Stimulated activated CD8-positive, alpha-beta memory T cell treated with anti-CD3 and anti-CD28 coated beads, Interleukin-12 subunit alpha, Interleukin-12 subunit beta, amount 100 ng/mL, for 24 hours (primary cell): Measurements from ENCODE around the gene MTA3.

ENCODE experiments used
- DNase-seq: peaks from one replicate; pipeline ENCODE4 v3.0.0-alpha.2; 2020; ENCODE audit errors: extremely low read depth

The MTA3 gene

GRCh38 chr2:42733852-42734251 lies 165.4 kb downstream of the MTA3 start:
- no peak for DNase-seq

GRCh38 chr2:42736598-42737322 lies 168.3 kb downstream of the MTA3 start:
- DNase-seq, result no peak

DNA sequence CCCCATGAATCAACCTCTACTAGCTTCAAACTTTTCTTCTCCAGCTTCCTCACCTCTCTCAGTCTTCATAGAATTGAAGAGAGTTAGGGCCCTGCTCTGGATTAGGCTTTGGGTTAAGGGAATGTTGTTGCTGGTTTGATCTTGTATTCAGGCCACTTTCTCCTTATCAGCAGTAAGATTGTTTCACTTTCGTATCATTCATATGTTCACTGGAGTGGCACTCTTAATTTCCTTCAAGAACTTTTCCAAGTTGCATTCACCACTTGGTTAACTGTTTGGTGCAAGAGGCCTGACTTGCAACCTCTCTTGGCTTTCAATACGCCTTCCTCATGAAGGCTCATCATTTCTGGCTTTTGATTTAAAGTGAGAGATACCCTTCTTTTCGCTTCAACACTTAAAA lies 172.7 kb downstream of the MTA3 start:
- DNase-seq, result no peak

GRCh38 chr2:42742740-42743658 lies 174.6 kb downstream of the MTA3 start:
- DNase-seq, result no peak

GRCh38 chr2:42743659-42743990 lies 175.2 kb downstream of the MTA3 start:
- no peak for DNase-seq

DNA sequence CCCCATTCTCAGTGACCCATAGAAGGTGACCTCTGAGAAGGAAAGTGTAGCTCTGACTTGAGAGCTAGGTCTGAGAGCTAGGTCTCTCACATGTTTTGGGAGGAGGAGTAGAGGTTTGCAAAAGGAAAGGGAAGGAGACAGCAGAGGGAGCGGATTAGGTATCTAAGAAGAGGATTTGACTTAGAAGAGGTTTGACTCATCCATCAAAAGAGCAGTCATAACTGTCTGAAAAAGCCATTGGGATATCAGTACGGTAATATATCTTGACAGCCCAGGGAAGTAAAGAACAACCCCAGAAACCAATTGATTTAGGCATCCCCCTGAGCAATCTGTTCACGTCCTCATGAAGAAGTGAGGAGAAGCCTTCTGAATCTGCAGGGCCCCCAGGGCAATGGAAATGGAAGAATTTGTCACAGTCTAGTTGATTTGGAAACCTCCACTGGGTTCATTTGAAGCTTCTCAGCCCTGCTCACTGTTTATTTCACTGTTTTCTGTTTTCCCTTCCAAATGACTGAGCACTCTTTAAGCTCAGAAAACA lies 176.2 kb downstream of the MTA3 start:
- no peak for DNase-seq

GRCh38 chr2:42747422-42747821 lies 179.0 kb downstream of the MTA3 start:
- no peak for DNase-seq

DNA sequence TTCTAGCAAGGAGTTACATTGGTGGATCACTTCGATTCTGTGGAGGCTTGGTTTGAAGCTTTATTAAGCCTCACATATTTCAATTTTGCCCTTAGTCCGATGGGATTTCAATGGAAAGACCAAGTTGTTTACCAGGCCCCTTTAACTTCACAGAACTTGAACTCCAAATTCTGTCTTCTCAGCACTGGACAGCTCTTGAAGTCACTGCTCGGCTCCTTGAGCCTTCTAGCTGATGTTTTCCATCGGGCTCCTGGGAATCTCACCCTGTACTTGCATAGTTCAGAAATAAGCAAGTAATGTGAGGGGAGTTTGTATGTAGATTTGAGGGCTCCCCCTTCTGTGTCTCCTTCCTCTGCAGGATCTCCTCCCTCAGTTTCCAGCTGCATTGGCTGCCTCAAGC lies 180.4 kb downstream of the MTA3 start:
- no peak for DNase-seq

- no peak for DNase-seq
Measured at GRCh38 chr2:42752314-42752713, 183.9 kb downstream of the MTA3 start.

GRCh38 chr2:42752816-42753813 lies 184.7 kb downstream of the MTA3 start:
- no peak for DNase-seq

DNA sequence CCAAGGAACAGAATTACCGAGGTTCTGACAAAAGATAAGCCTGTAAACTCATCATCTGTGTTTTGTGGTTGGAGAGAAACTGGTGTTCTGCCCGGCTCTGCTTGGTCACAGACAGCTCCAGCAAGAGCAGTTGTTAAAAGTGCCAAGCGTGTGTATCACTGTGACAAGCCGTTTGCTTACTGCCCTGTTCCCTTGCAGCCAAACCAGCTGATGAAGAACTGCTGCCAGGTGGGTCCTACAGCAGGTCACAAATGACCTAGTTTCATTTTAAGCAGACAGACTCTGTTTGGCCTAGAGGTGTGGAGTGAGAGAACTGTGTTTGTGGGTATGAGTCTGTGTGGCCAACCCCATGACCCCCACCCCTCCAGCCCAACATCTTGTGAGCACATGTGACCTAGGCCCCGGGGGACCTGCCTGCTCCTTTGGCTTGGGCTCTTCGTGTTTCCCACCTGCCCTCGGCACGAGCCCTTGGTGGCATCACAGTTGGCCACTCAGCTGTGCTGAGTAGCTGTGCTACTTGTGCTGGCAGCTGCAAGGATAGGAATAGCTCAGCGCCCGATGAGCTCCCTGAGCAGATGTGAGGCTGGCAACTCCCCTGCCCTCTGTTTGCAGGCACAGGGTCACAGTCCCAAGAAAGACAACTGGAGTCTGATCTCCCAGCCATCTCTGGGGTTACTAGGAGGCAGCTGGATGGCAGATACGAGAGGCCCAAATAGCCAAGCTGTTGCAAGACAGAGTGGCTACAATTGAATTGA lies 185.8 kb downstream of the MTA3 start:
- no peak for DNase-seq

DNA sequence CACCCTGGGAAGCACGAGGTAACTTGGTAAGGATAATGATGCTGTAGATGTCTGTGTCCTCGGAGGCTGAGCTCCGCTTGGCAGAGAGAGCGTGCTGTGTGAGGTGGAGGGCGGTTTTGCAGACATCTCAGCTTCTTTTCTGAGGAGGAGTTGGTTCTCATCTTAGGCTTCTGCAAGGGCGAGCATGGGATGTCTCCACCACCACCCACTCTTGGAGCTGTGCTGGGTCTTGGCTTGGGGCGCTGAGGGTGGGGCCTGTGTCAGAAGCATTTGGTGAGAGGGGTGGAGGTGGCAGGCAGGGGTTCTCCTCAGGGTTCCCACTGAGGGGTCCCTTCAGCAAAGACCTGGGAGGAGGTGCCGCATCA lies 186.3 kb downstream of the MTA3 start:
- DNase-seq, result no peak

- DNase-seq, result no peak
Measured at GRCh38 chr2:42755191-42755880, 186.9 kb downstream of the MTA3 start.

GRCh38 chr2:42756150-42756775 lies 187.8 kb downstream of the MTA3 start:
- no peak for DNase-seq

- no peak for DNase-seq
Measured at GRCh38 chr2:42756966-42757513, 188.6 kb downstream of the MTA3 start.

- DNase-seq, result no peak
Measured at GRCh38 chr2:42757981-42758740, 189.7 kb downstream of the MTA3 start.

DNA sequence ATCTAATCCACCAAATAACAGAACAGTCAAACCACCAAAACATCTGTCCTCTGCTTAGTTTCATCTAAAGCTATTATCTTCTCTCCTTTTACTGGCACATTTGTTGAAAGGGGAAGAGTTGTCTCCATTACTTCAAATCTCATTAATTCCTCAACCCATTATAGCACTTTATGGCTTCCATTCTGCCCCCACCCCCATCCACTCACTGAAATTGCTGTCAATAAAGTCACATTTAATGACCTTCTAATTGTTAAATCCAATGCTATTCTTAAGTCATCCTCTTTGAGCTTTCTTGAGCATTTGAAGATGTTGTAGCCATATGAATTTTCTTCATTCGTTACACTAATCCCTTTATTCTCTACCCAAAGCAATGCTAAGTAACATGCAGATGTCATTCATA lies 190.3 kb downstream of the MTA3 start:
- no peak for DNase-seq

DNA sequence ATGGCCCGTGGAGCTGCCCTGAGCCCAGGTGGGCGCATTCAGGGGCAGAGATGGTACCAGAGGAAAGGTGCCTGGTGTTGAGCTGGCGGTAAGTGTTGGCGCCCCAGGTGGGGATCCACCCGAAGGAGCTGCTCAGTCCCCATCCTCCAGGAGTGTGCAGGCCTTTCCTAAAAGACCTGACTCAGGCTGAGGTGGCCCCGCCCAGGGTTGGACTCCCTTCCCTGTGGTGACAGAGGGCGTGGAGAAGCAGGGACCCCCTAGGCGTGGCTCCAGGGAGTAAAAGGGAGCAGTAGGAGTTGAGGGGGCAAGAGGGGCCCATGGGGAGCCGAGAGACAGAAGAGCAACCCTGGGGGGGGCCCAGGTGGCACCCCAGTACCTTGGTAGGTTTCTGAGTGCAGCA lies 193.1 kb downstream of the MTA3 start:
- no peak for DNase-seq

GRCh38 chr2:42762155-42762554 lies 193.7 kb downstream of the MTA3 start:
- DNase-seq, result no peak
